ENCODE results near the gene NPR2. TPM values are rescaled to one million over a fixed set of nuclear protein-coding genes. Genes with fewer than 3 reads are reported as not detected.

The NPR2 gene
- polyA plus RNA-seq, 3 donors: 29.0 to 31.4 (median 29.5) TPM

DNA sequence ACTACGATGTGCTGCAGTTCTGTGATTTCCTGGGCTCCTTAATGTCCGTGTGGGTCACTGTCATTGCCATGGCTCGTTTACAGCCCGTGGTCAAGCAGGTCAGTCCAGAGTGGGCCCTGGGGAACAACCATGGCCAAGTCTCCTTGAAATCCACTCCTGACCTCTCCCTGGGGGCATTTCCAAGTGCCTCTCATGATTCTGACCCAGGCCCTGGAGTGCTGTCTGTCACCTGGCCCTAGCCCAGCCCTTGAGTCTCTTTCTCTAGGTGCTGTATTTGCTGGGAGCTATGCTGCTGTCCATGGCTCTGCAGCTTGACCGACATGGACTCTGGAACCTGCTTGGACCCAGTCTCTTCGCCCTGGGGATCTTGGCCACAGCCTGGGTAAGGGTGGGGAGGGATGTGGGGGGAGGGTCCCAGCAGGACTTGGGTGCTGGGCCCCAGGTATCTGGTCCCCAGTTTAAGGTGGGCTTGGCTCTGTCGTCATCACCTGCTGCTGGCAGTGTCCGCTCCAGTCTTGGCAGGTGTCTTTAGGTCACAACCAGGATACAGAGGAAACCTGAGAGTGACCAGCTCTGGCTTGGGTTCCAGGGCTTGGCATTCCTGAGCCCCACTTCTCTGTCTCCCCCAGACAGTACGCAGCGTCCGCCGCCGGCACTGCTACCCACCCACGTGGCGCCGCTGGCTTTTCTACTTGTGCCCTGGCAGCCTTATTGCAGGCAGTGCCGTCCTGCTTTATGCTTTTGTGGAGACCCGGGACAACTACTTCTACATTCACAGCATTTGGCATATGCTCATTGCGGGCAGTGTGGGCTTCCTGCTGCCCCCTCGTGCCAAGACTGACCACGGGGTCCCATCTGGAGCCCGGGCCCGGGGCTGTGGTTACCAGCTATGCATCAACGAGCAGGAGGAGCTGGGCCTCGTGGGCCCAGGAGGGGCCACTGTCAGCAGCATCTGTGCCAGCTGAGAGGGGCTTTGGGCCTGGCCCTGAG is 61.8 kb downstream of the NPR2 start:
- DNase-seq (ENCODE audit: low read depth in 3 of 3, low spot score in 2 of 3): no peak

DNA sequence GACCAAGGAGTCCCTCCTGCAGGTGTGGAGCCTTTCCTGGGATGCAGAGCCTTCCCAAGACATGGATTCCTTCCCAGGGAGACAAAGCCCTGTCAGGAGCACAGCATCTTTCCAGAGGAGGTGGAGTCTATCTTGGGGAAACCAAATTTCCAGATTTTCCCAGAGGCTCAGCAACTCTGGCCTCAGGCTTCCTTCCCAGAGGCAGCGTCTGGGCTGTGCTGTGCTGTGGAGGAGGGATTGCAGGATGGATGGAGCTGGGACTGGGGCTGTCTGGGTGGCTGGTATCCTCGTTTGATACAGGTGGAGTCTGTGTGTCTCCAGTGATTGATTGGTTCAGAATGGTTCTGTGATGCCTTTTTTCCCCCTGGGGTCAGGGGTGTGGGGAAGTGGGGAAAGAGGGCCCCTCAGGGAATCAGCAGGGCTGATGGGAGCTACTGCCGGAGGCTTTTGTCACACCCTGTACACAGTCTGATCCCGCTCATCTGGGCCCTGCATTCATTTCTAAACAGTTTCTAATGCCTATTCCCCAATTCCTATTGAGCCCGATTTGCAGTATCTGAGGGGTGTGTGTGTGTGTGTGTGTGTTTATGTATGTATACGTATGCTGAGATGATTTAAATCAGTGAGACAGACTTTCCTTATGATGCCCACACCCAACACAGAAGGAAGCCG is 62.8 kb downstream of the NPR2 start:
- no peak for DNase-seq (ENCODE audit: low read depth in 3 of 3, low spot score in 2 of 3)

DNA sequence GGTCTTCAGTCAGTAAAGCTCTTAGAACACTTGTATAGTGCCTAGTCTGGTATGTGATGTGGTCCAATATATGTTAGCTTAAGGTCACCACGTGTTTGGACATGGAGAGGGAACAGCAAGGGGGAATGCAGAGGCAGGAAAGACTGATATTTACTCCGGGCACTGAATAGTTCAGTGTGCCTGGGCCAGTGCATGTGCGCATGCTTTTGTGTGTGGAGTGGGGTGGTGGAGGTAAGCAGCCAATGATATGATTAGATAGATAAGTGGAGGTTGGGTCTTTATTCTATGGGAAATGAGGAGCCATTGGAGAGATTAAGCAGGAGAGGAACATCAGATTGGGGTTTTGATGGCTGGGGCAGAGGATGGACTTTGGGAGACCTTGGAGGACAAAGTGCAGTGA is 64.8 kb downstream of the NPR2 start:
- DNase-seq (ENCODE audit: low read depth in 3 of 3, low spot score in 2 of 3): no peak

DNA sequence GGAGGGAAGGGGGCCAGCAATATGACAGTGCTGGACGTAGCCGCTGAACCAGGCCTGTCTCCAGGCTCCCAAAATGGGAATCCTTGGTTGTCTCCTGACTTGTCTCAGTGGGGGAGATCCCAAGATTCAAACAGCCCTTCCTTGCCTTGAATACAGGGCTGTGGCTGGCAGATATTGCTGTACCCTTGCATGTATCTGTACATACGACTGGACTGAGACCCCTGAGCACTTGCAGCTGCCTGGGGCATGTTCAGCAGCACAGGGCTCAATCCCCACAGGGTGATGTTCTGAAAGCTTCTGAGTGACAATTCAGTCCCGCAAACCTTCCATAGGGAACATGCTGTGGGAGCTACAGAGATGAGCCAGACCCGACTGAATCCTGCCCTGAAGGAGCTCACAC is 65.5 kb downstream of the NPR2 start:
- DNase-seq (ENCODE audit: low read depth in 3 of 3, low spot score in 2 of 3): no peak

DNA sequence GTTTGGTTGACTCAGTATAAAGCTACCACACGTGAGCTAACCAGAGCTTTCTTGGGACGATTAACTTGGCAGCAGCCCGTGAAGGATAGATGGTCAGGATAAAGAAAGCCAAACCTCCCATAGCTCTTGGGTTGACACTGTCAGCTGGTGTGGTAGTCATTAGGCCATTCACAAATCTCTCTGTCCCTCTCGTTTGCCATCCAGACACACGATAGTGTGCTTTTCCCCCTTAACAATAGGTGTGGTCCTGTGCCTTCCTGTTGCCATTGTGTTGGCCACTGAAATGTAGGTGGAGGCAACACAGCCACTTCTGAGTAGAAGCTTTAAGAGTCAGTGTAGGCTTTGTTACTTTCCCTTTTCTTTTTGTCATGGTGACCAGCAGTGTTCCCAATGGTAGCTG is 67.1 kb downstream of the NPR2 start:
- DNase-seq (ENCODE audit: low read depth in 3 of 3, low spot score in 2 of 3): no peak

Other genes with a start within 250 kb of the NPR2 start
- gene TESK1, start 186.3 kb upstream of the NPR2 start, polyA plus RNA-seq (ENCODE audit: insufficient read length in 3 of 3): 10 to 100 TPM; 30.4 to 37.8 (median 30.7) TPM
- 1 to 10 TPM; 2.1 to 2.7 (median 2.4) TPM for gene CD72, start 173.2 kb upstream of the NPR2 start, polyA plus RNA-seq (ENCODE audit: insufficient read length in 3 of 3)
- under 1 TPM; 0.29 to 0.38 (median 0.36) TPM for gene SIT1, start 140.7 kb upstream of the NPR2 start, polyA plus RNA-seq (ENCODE audit: insufficient read length in 3 of 3)
- gene RMRP, start 133.6 kb upstream of the NPR2 start, polyA plus RNA-seq (ENCODE audit: insufficient read length in 3 of 3): not detected
- 10 to 100 TPM; 13.4 to 17.3 (median 15.6) TPM for gene CCDC107, start 133.3 kb upstream of the NPR2 start, polyA plus RNA-seq (ENCODE audit: insufficient read length in 3 of 3)
- 1 to 10 TPM; 7.4 to 8.1 (median 7.8) TPM for gene ARHGEF39, start 126.4 kb upstream of the NPR2 start, polyA plus RNA-seq (ENCODE audit: insufficient read length in 3 of 3)
- 1 to 10 TPM in 1 of 3 donors, under 1 TPM in 2; 0.31 to 1.2 (median 0.60) TPM for gene CA9, start 117.7 kb upstream of the NPR2 start, polyA plus RNA-seq (ENCODE audit: insufficient read length in 3 of 3)
- gene TPM2, start 101.7 kb upstream of the NPR2 start, polyA plus RNA-seq (ENCODE audit: insufficient read length in 3 of 3): 100 to 1,000 TPM; 127 to 158 (median 147) TPM
- gene TLN1, start 59.4 kb upstream of the NPR2 start, polyA plus RNA-seq (ENCODE audit: insufficient read length in 3 of 3): 100 to 1,000 TPM; 142 to 154 (median 143) TPM
- 10 to 100 TPM; 40.4 to 42.4 (median 40.8) TPM for gene CREB3, start 58.9 kb upstream of the NPR2 start, polyA plus RNA-seq (ENCODE audit: insufficient read length in 3 of 3)
- gene GBA2, start 42.4 kb upstream of the NPR2 start, polyA plus RNA-seq (ENCODE audit: insufficient read length in 3 of 3): 10 to 100 TPM; 94.3 to 99.8 (median 96.1) TPM
- 10 to 100 TPM; 28.2 to 29.0 (median 28.4) TPM for gene RGP1, start 42.3 kb upstream of the NPR2 start, polyA plus RNA-seq (ENCODE audit: insufficient read length in 3 of 3)
- not detected for gene MSMP, start 37.3 kb upstream of the NPR2 start, polyA plus RNA-seq (ENCODE audit: insufficient read length in 3 of 3)
- 1 to 10 TPM; 4.2 to 7.0 (median 5.8) TPM for gene SPAG8, start 20.7 kb downstream of the NPR2 start, polyA plus RNA-seq (ENCODE audit: insufficient read length in 3 of 3)
- 10 to 100 TPM; 46.1 to 56.8 (median 53.5) TPM for gene HINT2, start 23.5 kb downstream of the NPR2 start, polyA plus RNA-seq (ENCODE audit: insufficient read length in 3 of 3)
- under 1 TPM; 0.07 to 0.12 (median 0.11) TPM for gene FAM221B, start 37.1 kb downstream of the NPR2 start, polyA plus RNA-seq (ENCODE audit: insufficient read length in 3 of 3)
- 10 to 100 TPM; 21.0 to 25.3 (median 21.5) TPM for gene TMEM8B, start 37.6 kb downstream of the NPR2 start, polyA plus RNA-seq (ENCODE audit: insufficient read length in 3 of 3)
- under 1 TPM in 1 of 3 donors, not detected in 2; 0.08 TPM for gene OR13J1, start 78.8 kb downstream of the NPR2 start, polyA plus RNA-seq (ENCODE audit: insufficient read length in 3 of 3)
- under 1 TPM in 2 of 3 donors, not detected in 1; 0.12 to 0.55 TPM for gene HRCT1, start 114.6 kb downstream of the NPR2 start, polyA plus RNA-seq (ENCODE audit: insufficient read length in 3 of 3)
- gene SPAAR, start 117.9 kb downstream of the NPR2 start, polyA plus RNA-seq (ENCODE audit: insufficient read length in 3 of 3): 1 to 10 TPM; 1.4 to 1.5 (median 1.5) TPM
- not detected for gene OR2S2, start 166.6 kb downstream of the NPR2 start, polyA plus RNA-seq (ENCODE audit: insufficient read length in 3 of 3)
- 10 to 100 TPM; 29.2 to 30.2 (median 29.4) TPM for gene RECK, start 245.3 kb downstream of the NPR2 start, polyA plus RNA-seq (ENCODE audit: insufficient read length in 3 of 3)